ENCODE results near the gene FARP1. TPM values are rescaled to one million over a fixed set of nuclear protein-coding genes. Genes with fewer than 3 reads are reported as not detected.

The FARP1 gene
- total RNA-seq, 1 experiment from 2014 or later: 96.6 TPM

- Mint-ChIP-seq H3K27ac (peak overlapping the region; percentile 96), H3K4me1 (peaks cover 93% of the 10 kb centered on the region), H3K4me3 (peak overlapping the region; percentile 52), H3K9me3 (no peaks in the 10 kb centered on the region), H3K27me3 (ENCODE audit: low read depth) (no peaks in the 10 kb centered on the region), H3K36me3 (no peaks in the 10 kb centered on the region)
- DNase-seq (ENCODE audit: low spot score) (peak; percentile 50), ATAC-seq (peak; percentile 90)
- ChIA-PET CTCF (interaction anchor here (1.0 to 2.0 kb wide), 4 partner anchors 12 to 273 kb away, joined by 3 to 9 read pairs (median 4); no protein-coding TSS in a partner anchor), POLR2A (interaction anchor here (0.9 to 1.4 kb wide), 2 partner anchors 12 to 157 kb away, joined by 4 read pairs; no protein-coding TSS in a partner anchor)
- TF ChIP-seq ELF4 (CRISPR knock-in tag; IDR thresholded peaks at IDR 0.05; ENCODE audit: low read depth): no peak
- 0 out of 2 replicates have a peak, but pooled peaks have one; percentile 21 for TF ChIP-seq SP1 (CRISPR knock-in tag; conservative IDR thresholded peaks at IDR 0.05)
- no peak for TF ChIP-seq ZNF532 (CRISPR knock-in tag; IDR thresholded peaks at IDR 0.05; ENCODE audit: borderline replicate concordance)
- peak; percentile 53; the same call in 1 of the 2 replicates for TF ChIP-seq AFF4 (CRISPR knock-in tag; IDR thresholded peaks at IDR 0.05; ENCODE audit: borderline replicate concordance)
- TF ChIP-seq ZNF281 (CRISPR knock-in tag; IDR thresholded peaks at IDR 0.05): 0 out of 2 replicates have a peak, but pooled peaks have one; percentile 33
- TF ChIP-seq SMAD4 (CRISPR knock-in tag; IDR thresholded peaks at IDR 0.05): no peak
- no peak for TF ChIP-seq ZNF425 (CRISPR knock-in tag; conservative IDR thresholded peaks at IDR 0.05)
- peak; percentile 74; the same call in 1 of the 2 replicates for TF ChIP-seq TEAD1 (CRISPR knock-in tag; IDR thresholded peaks at IDR 0.05)
- TF ChIP-seq ZNF121 (CRISPR knock-in tag; IDR thresholded peaks at IDR 0.05): peak; percentile 54; the same call in 1 of the 2 replicates
Observed at GRCh38 chr13:98327371-98328270, 184.7 kb downstream of the FARP1 start.

Data from WTC11 (cell line).